Esophagus muscularis mucosa (tissue), 4 donors: ENCODE measurements around the gene FSHR. TPM values are rescaled to one million over a fixed set of nuclear protein-coding genes. Genes with fewer than 3 reads are reported as not detected.

Experiments
- DNase-seq: peaks from one replicate; pipeline ENCODE4 v3.0.0-alpha.2; 2017; ENCODE audit errors: extremely low spot score
- H3K27ac ChIP-seq, 4 donors: fragments of 200-600 bp; sonication (generic); replicated peaks in 1 of 4; 1 replicate in 3 of 4; 2 replicates in 1 of 4; pipeline ENCODE4 v1.5.1; 2016 to 2019; ENCODE audit warnings: mild to moderate bottlenecking in 1 of 4
- H3K27me3 ChIP-seq, 4 donors: fragments of 200-600 bp; sonication (generic); one replicate each; pipeline versions ENCODE4 v1.5.1 to v1.6.0; 2016 to 2019
- H3K36me3 ChIP-seq, 4 donors: fragments of 200-600 bp; sonication (generic); one replicate each; pipeline ENCODE4 v1.5.1; 2016 to 2019
- H3K4me1 ChIP-seq, 4 donors: fragments of 200-600 bp; sonication (generic); one replicate each; pipeline ENCODE4 v1.5.1; 2016 to 2019
- H3K4me3 ChIP-seq, 4 donors: fragments of 200-600 bp; sonication (generic); 1 replicate in 2 of 4; 2 replicates in 2 of 4; pipeline ENCODE4 v1.5.1; 2016 to 2019; ENCODE audit warnings: mild to moderate bottlenecking in 4 of 4, moderate library complexity in 1 of 4
- H3K9me3 ChIP-seq, 4 donors: fragments of 200-600 bp; sonication (generic); 1 replicate in 3 of 4; 2 replicates in 1 of 4; pipeline ENCODE4 v1.5.1; 2016 to 2019
- EP300 ChIP-seq: sonication (generic); formaldehyde crosslinking; IDR thresholded peaks from one replicate; pipeline ENCODE4 v1.6.1; 2017; ENCODE audit warnings: antibody characterized with exemption
- POLR2A ChIP-seq: fragments of 450-650 bp; IDR thresholded peaks from one replicate; pipeline ENCODE4 v1.6.1; 2017; ENCODE audit warnings: antibody characterized with exemption, moderate library complexity, mild to moderate bottlenecking, low read depth
- POLR2AphosphoS5 ChIP-seq, 2 donors: sonication (generic); formaldehyde crosslinking; IDR thresholded peaks; one replicate each; pipeline ENCODE4 v1.6.1; 2017; ENCODE audit warnings: antibody characterized with exemption in 2 of 2
- WGBS: methylation state at CpG from one replicate; pipeline ENCODE4 v1.1.5; 2018; 5-methylcytosine and 5-hydroxymethylcytosine counted together
- intact Hi-C: fragments of 100-400 bp; cut with DNase I; formaldehyde crosslinking; loops from one replicate; pipeline ENCODE4 v1.15.1; 2023
- total RNA-seq, 4 donors: library from RNA; depleted of rRNA; stranded (reverse); fragments of >200 nt; gene quantifications; one replicate each; pipeline versions ENCODE4 v1.1.0 to v1.2.1, GENCODE V29; 2016
- TF ChIP-seq, protein P1 (sequence below), 3 experiments: fragments of 200-600 bp in 2 of 3; fragments of 450-650 bp in 1 of 3; sonication (generic) in 2 of 3; IDR thresholded peaks; one replicate each; pipeline ENCODE4 v1.5.1; 2017 to 2019; ENCODE audit warnings: antibody characterized with exemption in 3 of 3, mild to moderate bottlenecking in 2 of 3, moderate library complexity in 1 of 3

The FSHR gene
- total RNA-seq, 4 donors from 2014 or later: not detected

GRCh38 chr2:49153252-49153651, 1.1 kb downstream of the FSHR start:
- TF ChIP-seq, protein P1, sequence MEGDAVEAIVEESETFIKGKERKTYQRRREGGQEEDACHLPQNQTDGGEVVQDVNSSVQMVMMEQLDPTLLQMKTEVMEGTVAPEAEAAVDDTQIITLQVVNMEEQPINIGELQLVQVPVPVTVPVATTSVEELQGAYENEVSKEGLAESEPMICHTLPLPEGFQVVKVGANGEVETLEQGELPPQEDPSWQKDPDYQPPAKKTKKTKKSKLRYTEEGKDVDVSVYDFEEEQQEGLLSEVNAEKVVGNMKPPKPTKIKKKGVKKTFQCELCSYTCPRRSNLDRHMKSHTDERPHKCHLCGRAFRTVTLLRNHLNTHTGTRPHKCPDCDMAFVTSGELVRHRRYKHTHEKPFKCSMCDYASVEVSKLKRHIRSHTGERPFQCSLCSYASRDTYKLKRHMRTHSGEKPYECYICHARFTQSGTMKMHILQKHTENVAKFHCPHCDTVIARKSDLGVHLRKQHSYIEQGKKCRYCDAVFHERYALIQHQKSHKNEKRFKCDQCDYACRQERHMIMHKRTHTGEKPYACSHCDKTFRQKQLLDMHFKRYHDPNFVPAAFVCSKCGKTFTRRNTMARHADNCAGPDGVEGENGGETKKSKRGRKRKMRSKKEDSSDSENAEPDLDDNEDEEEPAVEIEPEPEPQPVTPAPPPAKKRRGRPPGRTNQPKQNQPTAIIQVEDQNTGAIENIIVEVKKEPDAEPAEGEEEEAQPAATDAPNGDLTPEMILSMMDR (IDR thresholded peaks at IDR 0.05): no peak
- TF ChIP-seq POLR2A (no peak), EP300 (no peak), POLR2AphosphoS5 (IDR thresholded peaks at IDR 0.05) (no peak)
- Histone ChIP-seq H3K4me3 (no peak overlapping the region), H3K9me3 (no peaks in the 10 kb centered on the region), H3K27ac (no peak overlapping the region), H3K36me3 (no peaks in the 10 kb centered on the region), H3K4me1 (peaks cover 0 to 20% (median 5%) of the 10 kb centered on the region in 4 donors), H3K27me3 (no peaks in the 10 kb centered on the region)
- intact Hi-C loops: no loop called here
- 16% methylated on average over 2 of the region's 2 CpGs for WGBS
- DNase-seq: no peak

DNA sequence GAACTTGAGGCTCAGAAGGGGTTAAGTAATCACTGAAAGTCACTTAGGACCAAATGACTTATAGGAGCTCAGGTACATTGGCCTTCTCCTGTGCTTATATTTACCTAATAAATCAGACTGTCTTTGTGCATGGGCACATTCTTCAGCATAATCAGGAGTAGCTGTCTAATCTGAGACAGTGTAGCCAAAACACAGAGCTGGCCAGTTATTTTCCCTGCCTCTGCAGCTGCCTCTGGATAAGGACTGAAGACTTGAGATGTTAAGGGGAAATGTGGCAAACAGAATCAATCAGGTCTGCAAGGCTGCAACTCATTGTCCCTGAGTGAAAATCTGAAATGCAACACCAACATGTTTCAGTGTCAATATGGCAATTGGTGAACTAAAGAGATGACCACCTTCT, 1.5 kb downstream of the FSHR start:
- no peak overlapping the region for H3K27ac ChIP-seq
- no peak overlapping the region for H3K4me3 ChIP-seq
- no peak for TF ChIP-seq POLR2A
- TF ChIP-seq, protein P1 (IDR thresholded peaks at IDR 0.05): no peak
- TF ChIP-seq POLR2AphosphoS5 (IDR thresholded peaks at IDR 0.05): no peak
- no peak for TF ChIP-seq EP300
- no peaks in the 10 kb centered on the region for H3K27me3 ChIP-seq
- H3K9me3 ChIP-seq: no peaks in the 10 kb centered on the region
- intact Hi-C loops: no loop called here
- no peaks in the 10 kb centered on the region for H3K36me3 ChIP-seq
- peaks cover 0 to 20% (median 5%) of the 10 kb centered on the region in 4 donors for H3K4me1 ChIP-seq
- DNase-seq: no peak

DNA sequence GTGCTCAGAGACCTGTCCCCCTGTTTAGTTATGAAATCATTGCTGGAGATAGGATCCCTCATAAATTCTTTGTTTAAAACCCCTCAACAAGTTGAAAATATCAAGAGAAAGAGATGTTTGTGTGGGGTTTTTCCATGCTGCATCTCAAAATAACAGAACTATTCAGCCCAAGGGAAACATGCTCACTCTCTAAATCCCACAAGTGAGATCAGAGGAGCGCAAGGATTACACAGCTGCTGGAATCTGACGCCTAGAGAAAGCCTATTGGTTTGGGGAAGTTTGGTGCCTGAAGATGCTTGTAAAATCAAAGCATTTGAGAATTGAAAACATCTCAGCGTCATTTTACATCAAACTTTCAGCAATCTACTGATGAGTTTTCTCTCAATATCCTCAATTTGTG, 7.9 kb downstream of the FSHR start:
- DNase-seq: no peak
- no peak overlapping the region for H3K4me3 ChIP-seq
- 80% methylated on average over 3 of the region's 3 CpGs for WGBS
- H3K36me3 ChIP-seq: no peaks in the 10 kb centered on the region
- intact Hi-C loops: no loop called here
- TF ChIP-seq POLR2AphosphoS5 (IDR thresholded peaks at IDR 0.05) (no peak), EP300 (no peak)
- TF ChIP-seq, protein P1 (IDR thresholded peaks at IDR 0.05): no peak
- no peaks in the 10 kb centered on the region for H3K9me3 ChIP-seq
- no peaks in the 10 kb centered on the region for H3K4me1 ChIP-seq
- no peak overlapping the region for H3K27ac ChIP-seq
- H3K27me3 ChIP-seq: no peaks in the 10 kb centered on the region

GRCh38 chr2:49131801-49132200, 22.5 kb downstream of the FSHR start:
- Histone ChIP-seq H3K27me3 (no peaks in the 10 kb centered on the region), H3K27ac (no peak overlapping the region), H3K4me3 (no peak overlapping the region), H3K9me3 (peaks cover 0 to 8% (median 6%) of the 10 kb centered on the region in 4 donors), H3K36me3 (no peaks in the 10 kb centered on the region), H3K4me1 (no peaks in the 10 kb centered on the region)
- no peak for DNase-seq
- intact Hi-C loops: no loop called here
- TF ChIP-seq POLR2A (no peak), POLR2AphosphoS5 (IDR thresholded peaks at IDR 0.05) (no peak), EP300 (no peak)
- TF ChIP-seq, protein P1 (IDR thresholded peaks at IDR 0.05): no peak
- 52% methylated on average over 1 of the region's 1 CpG for WGBS

DNA sequence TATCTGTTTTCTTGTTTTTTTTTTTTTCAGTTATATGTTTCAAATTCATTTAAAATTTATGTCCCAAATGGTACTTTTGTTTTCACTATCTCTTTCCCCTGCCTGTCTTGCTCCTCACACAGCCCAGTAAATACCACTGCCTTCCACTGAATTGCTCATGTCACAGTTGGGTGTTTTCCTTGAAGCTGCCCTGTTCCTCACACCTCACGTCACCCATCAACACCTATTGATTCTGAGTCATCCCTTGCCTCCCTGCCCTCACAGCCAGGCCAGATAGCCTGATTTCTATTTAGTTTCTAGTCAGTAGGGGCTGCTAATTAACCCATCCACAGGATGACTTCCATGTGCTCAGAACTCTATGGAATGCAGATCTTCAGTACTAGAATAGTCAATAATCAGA, 25.3 kb downstream of the FSHR start:
- H3K9me3 ChIP-seq: peaks cover 0 to 8% (median 6%) of the 10 kb centered on the region in 4 donors
- no peaks in the 10 kb centered on the region for H3K4me1 ChIP-seq
- H3K27me3 ChIP-seq: no peaks in the 10 kb centered on the region
- TF ChIP-seq EP300 (no peak), POLR2AphosphoS5 (IDR thresholded peaks at IDR 0.05) (no peak), POLR2A (no peak)
- TF ChIP-seq, protein P1 (IDR thresholded peaks at IDR 0.05): no peak
- H3K4me3 ChIP-seq: no peak overlapping the region
- intact Hi-C loops: no loop called here
- no peaks in the 10 kb centered on the region for H3K36me3 ChIP-seq
- no peak for DNase-seq
- H3K27ac ChIP-seq: no peak overlapping the region
- WGBS: 35% methylated on average over 1 of the region's 1 CpG
